HepG2 (cell line): ENCODE results near the gene GCDH. TPM values are rescaled to one million over a fixed set of nuclear protein-coding genes. Genes with fewer than 3 reads are reported as not detected.

ENCODE experiments used
- ATF1 ChIP-seq: IDR thresholded peaks from 2 replicates; pipeline ENCODE4 v1.6.1; 2016; ENCODE audit warnings: mild to moderate bottlenecking, control low read depth
- CHD2 ChIP-seq: IDR thresholded peaks from 2 replicates; pipeline ENCODE4 v1.6.1; 2011; ENCODE audit warnings: low read depth, low read length, improper control_type of control experiment
- CREB1 ChIP-seq, 2 experiments: fragments of 450-650 bp in 1 of 2; IDR thresholded peaks; 2 replicates each; pipeline ENCODE4 v1.6.1; 2016 to 2017; ENCODE audit warnings: control low read depth in 1 of 2, mild to moderate bottlenecking in 1 of 2, missing compliant biosample characterization in 1 of 2, missing genetic modification characterization in 1 of 2
- EP300 ChIP-seq, 3 experiments: sonication (generic) in 1 of 3; formaldehyde crosslinking in 1 of 3; IDR thresholded peaks; 2 replicates each; pipeline versions ENCODE4 v1.5.1 to v1.6.1; 2011 to 2020; ENCODE audit warnings: low read depth in 2 of 3, low read length in 2 of 3, borderline replicate concordance in 1 of 3, improper control_type of control experiment in 1 of 3, mild to moderate bottlenecking in 1 of 3, missing genetic modification reagents in 1 of 3, moderate library complexity in 1 of 3
- GPN1 ChIP-seq: sonication (generic); formaldehyde crosslinking; IDR thresholded peaks from 2 replicates; pipeline ENCODE4 v1.5.1; 2020; ENCODE audit warnings: missing genetic modification reagents, borderline replicate concordance
- HMG20B ChIP-seq: conservative IDR thresholded peaks from 2 replicates; pipeline ENCODE4 v1.6.1; 2016; ENCODE audit warnings: missing genetic modification reagents, missing compliant biosample characterization
- HMGA1 ChIP-seq: sonication (generic); formaldehyde crosslinking; conservative IDR thresholded peaks from 2 replicates; pipeline ENCODE4 v1.4.0; 2020; ENCODE audit warnings: missing genetic modification reagents
- HNRNPK ChIP-seq: fragments of 200-400 bp; formaldehyde crosslinking; IDR thresholded peaks from 2 replicates; pipeline ENCODE4 v1.6.1; 2018; ENCODE audit warnings: low read length, low read depth, moderate library complexity, mild to moderate bottlenecking; ENCODE audit not compliant: poor library complexity, severe bottlenecking
- KMT2A ChIP-seq: sonication (generic); formaldehyde crosslinking; IDR thresholded peaks from 2 replicates; pipeline ENCODE4 v1.4.0; 2020; ENCODE audit warnings: missing genetic modification reagents
- NR2F2 ChIP-seq: IDR thresholded peaks from 2 replicates; pipeline ENCODE4 v1.6.1; 2012; ENCODE audit warnings: low read depth, inconsistent platforms, borderline replicate concordance
- PHF21A ChIP-seq: sonication (generic); formaldehyde crosslinking; IDR thresholded peaks from 2 replicates; pipeline ENCODE4 v1.5.0; 2020; ENCODE audit warnings: mild to moderate bottlenecking, missing genetic modification reagents
- RORA ChIP-seq: sonication (generic); formaldehyde crosslinking; IDR thresholded peaks from 2 replicates; pipeline ENCODE4 v1.5.0; 2020; ENCODE audit warnings: mild to moderate bottlenecking, missing genetic modification reagents, moderate library complexity
- SALL2 ChIP-seq: sonication (generic); formaldehyde crosslinking; IDR thresholded peaks from 2 replicates; pipeline ENCODE4 v1.8.1; 2023; ENCODE audit warnings: mild to moderate bottlenecking, missing genetic modification reagents, inconsistent platforms
- TBP ChIP-seq: sonication (generic); formaldehyde crosslinking; IDR thresholded peaks from 2 replicates; pipeline ENCODE4 v1.5.0; 2020; ENCODE audit warnings: missing genetic modification reagents
- ZFP37 ChIP-seq: sonication (generic); formaldehyde crosslinking; IDR thresholded peaks from 2 replicates; pipeline ENCODE4 v1.4.0; 2020; ENCODE audit warnings: missing genetic modification reagents, borderline replicate concordance
- ZFX ChIP-seq: sonication (generic); formaldehyde crosslinking; IDR thresholded peaks from 2 replicates; pipeline ENCODE4 v1.4.0; 2020; ENCODE audit warnings: mild to moderate bottlenecking, low read depth, missing genetic modification reagents, moderate library complexity
- polyA plus RNA-seq, 8 experiments: library from polyadenylated mRNA; depleted of rRNA in 3 of 8; stranded (reverse) in 7 of 8; unstranded in 1 of 8; fragments of >200 nt; fragmentation: Illumina TruSeq in 4 of 8; extraction: Trizol in 4 of 8; gene quantifications; 2 replicates each; pipeline versions ENCODE4 v1.2.1 to v1.2.3, GENCODE V29; 2011 to 2016; ENCODE audit warnings: low read depth in 4 of 8, missing spikeins in 1 of 8, mixed read lengths in 1 of 8; ENCODE audit not compliant: insufficient read depth in 1 of 8
- total RNA-seq, 5 experiments: library from RNA; depleted of rRNA; stranded (reverse); fragments of >200 nt; fragmentation: Illumina TruSeq; extraction: Trizol; gene quantifications; 2 replicates each; pipeline ENCODE4 v1.2.3, GENCODE V29; 2016; ENCODE audit warnings: low read depth in 1 of 5
- TF ChIP-seq, protein P1 (sequence below): sonication (generic); formaldehyde crosslinking; IDR thresholded peaks from 2 replicates; pipeline ENCODE4 v1.8.1; 2023; ENCODE audit warnings: mild to moderate bottlenecking, moderate library complexity, missing genetic modification reagents
- TF ChIP-seq, protein P2 (sequence below): sonication (generic); formaldehyde crosslinking; IDR thresholded peaks from 2 replicates; pipeline ENCODE4 v1.4.0; 2020; ENCODE audit warnings: mild to moderate bottlenecking, missing genetic modification reagents
- TF ChIP-seq, protein P3 (sequence below): sonication (generic); formaldehyde crosslinking; IDR thresholded peaks from 2 replicates; pipeline ENCODE4 v1.4.0; 2020; ENCODE audit warnings: missing genetic modification reagents

Gene GCDH
- total and polyA plus RNA-seq, 2 of the 13 experiments (the other 11 are each of a cell fraction or from before 2014, with no cell fraction given) = 15.1 to 38.0 TPM

GRCh38 chr19:12946092-12946721 lies 55.2 kb downstream of the GCDH start (continued):
- TF ChIP-seq CREB1 (IDR thresholded peaks at IDR 0.05) (peak; percentile 64), CREB1 (CRISPR knock-in tag; IDR thresholded peaks at IDR 0.05) (no peak), NR2F2 (0 out of 2 replicates have a peak, but pooled peaks have one; percentile 6), KMT2A (CRISPR knock-in tag) (no peak), PHF21A (CRISPR knock-in tag) (no peak), CHD2 (peak; percentile 92), GPN1 (no peak), ATF1 (no peak), TBP (no peak), HNRNPK (peak; percentile 91), HMGA1 (no peak), ZFP37 (CRISPR knock-in tag) (no peak), ZFX (CRISPR knock-in tag) (peak; percentile 56; the same call in 1 of the 2 replicates), HMG20B (no peak), EP300 (IDR thresholded peaks at IDR 0.05; ENCODE audit: low read depth in 2 of 2, low read length in 2 of 2) (no peak), EP300 (CRISPR knock-in tag; IDR thresholded peaks at IDR 0.05; ENCODE audit: borderline replicate concordance) (no peak), RORA (CRISPR knock-in tag) (peak; percentile 63; the same call in 1 of the 2 replicates), SALL2 (CRISPR knock-in tag) (no peak)
- TF ChIP-seq, protein P1, sequence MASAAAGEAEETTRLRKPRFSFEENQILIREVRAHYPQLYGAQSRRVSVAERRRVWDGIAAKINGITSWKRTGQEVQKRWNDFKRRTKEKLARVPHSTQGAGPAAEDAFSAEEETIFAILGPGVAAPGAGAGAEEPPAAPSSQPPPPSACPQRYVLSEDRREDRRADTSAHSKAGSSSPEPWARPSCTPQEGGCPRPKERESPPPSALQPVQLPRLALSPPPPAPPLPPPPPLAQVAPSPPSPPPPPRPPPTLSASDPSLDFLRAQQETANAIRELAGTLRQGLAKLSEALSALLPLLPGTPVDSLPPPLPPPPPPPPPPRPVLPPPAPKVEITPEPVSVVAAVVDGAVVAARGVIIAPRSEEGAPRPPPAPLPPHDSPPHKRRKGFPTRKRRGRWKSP (CRISPR knock-in tag) = no peak; the same call in 1 of the 2 replicates
- TF ChIP-seq, protein P2, sequence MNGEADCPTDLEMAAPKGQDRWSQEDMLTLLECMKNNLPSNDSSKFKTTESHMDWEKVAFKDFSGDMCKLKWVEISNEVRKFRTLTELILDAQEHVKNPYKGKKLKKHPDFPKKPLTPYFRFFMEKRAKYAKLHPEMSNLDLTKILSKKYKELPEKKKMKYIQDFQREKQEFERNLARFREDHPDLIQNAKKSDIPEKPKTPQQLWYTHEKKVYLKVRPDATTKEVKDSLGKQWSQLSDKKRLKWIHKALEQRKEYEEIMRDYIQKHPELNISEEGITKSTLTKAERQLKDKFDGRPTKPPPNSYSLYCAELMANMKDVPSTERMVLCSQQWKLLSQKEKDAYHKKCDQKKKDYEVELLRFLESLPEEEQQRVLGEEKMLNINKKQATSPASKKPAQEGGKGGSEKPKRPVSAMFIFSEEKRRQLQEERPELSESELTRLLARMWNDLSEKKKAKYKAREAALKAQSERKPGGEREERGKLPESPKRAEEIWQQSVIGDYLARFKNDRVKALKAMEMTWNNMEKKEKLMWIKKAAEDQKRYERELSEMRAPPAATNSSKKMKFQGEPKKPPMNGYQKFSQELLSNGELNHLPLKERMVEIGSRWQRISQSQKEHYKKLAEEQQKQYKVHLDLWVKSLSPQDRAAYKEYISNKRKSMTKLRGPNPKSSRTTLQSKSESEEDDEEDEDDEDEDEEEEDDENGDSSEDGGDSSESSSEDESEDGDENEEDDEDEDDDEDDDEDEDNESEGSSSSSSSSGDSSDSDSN = peak; percentile 66; the same call in 1 of the 2 replicates
- TF ChIP-seq, protein P3, sequence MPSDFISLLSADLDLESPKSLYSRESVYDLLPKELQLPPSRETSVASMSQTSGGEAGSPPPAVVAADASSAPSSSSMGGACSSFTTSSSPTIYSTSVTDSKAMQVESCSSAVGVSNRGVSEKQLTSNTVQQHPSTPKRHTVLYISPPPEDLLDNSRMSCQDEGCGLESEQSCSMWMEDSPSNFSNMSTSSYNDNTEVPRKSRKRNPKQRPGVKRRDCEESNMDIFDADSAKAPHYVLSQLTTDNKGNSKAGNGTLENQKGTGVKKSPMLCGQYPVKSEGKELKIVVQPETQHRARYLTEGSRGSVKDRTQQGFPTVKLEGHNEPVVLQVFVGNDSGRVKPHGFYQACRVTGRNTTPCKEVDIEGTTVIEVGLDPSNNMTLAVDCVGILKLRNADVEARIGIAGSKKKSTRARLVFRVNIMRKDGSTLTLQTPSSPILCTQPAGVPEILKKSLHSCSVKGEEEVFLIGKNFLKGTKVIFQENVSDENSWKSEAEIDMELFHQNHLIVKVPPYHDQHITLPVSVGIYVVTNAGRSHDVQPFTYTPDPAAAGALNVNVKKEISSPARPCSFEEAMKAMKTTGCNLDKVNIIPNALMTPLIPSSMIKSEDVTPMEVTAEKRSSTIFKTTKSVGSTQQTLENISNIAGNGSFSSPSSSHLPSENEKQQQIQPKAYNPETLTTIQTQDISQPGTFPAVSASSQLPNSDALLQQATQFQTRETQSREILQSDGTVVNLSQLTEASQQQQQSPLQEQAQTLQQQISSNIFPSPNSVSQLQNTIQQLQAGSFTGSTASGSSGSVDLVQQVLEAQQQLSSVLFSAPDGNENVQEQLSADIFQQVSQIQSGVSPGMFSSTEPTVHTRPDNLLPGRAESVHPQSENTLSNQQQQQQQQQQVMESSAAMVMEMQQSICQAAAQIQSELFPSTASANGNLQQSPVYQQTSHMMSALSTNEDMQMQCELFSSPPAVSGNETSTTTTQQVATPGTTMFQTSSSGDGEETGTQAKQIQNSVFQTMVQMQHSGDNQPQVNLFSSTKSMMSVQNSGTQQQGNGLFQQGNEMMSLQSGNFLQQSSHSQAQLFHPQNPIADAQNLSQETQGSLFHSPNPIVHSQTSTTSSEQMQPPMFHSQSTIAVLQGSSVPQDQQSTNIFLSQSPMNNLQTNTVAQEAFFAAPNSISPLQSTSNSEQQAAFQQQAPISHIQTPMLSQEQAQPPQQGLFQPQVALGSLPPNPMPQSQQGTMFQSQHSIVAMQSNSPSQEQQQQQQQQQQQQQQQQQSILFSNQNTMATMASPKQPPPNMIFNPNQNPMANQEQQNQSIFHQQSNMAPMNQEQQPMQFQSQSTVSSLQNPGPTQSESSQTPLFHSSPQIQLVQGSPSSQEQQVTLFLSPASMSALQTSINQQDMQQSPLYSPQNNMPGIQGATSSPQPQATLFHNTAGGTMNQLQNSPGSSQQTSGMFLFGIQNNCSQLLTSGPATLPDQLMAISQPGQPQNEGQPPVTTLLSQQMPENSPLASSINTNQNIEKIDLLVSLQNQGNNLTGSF (CRISPR knock-in tag) = peak; percentile 11; the same call in 1 of the 2 replicates
